GM12873 (cell line): ENCODE measurements around the gene ADGRG4.
"Not testable (repeated sequence)": the region's sequence is repeated elsewhere in the genome, so short reads cannot be mapped to it uniquely, and the experiment has no call there.

Source experiments
- TF ChIP-seq, protein P1 (sequence below): IDR thresholded peaks from 2 replicates; pipeline ENCODE4 v1.5.1; 2012; ENCODE audit warnings: low read depth, mild to moderate bottlenecking, moderate library complexity, low read length, control low read depth; ENCODE audit not compliant: insufficient read depth; ENCODE audit errors: missing control alignments

The ADGRG4 gene, protein sequence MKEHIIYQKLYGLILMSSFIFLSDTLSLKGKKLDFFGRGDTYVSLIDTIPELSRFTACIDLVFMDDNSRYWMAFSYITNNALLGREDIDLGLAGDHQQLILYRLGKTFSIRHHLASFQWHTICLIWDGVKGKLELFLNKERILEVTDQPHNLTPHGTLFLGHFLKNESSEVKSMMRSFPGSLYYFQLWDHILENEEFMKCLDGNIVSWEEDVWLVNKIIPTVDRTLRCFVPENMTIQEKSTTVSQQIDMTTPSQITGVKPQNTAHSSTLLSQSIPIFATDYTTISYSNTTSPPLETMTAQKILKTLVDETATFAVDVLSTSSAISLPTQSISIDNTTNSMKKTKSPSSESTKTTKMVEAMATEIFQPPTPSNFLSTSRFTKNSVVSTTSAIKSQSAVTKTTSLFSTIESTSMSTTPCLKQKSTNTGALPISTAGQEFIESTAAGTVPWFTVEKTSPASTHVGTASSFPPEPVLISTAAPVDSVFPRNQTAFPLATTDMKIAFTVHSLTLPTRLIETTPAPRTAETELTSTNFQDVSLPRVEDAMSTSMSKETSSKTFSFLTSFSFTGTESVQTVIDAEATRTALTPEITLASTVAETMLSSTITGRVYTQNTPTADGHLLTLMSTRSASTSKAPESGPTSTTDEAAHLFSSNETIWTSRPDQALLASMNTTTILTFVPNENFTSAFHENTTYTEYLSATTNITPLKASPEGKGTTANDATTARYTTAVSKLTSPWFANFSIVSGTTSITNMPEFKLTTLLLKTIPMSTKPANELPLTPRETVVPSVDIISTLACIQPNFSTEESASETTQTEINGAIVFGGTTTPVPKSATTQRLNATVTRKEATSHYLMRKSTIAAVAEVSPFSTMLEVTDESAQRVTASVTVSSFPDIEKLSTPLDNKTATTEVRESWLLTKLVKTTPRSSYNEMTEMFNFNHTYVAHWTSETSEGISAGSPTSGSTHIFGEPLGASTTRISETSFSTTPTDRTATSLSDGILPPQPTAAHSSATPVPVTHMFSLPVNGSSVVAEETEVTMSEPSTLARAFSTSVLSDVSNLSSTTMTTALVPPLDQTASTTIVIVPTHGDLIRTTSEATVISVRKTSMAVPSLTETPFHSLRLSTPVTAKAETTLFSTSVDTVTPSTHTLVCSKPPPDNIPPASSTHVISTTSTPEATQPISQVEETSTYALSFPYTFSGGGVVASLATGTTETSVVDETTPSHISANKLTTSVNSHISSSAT (N-terminal part only)

DNA sequence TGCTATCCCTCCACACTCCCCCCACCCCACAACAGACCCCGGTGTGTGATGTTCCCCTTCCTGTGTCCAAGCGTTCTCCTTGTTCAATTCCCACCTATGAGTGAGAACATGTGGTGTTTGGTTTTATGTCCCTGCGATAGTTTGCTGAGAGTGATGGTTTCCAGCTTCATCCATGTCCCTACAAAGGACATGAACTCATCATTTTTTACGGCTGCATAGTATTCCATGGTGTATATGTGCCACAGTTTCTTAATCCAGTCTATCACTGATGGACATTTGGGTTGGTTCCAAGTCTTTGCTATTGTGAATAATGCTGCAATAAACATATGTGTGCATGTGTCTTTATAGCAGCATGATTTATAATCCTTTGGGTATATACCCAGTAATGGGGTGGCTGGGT, at the start of gene ADGRG4:
TSS of gene ADGRG4 (plus strand) at position 243 of the 400 bp plus-strand sequence. CDS start 7,815 bp downstream, outside the sequence.
- TF ChIP-seq, protein P1, sequence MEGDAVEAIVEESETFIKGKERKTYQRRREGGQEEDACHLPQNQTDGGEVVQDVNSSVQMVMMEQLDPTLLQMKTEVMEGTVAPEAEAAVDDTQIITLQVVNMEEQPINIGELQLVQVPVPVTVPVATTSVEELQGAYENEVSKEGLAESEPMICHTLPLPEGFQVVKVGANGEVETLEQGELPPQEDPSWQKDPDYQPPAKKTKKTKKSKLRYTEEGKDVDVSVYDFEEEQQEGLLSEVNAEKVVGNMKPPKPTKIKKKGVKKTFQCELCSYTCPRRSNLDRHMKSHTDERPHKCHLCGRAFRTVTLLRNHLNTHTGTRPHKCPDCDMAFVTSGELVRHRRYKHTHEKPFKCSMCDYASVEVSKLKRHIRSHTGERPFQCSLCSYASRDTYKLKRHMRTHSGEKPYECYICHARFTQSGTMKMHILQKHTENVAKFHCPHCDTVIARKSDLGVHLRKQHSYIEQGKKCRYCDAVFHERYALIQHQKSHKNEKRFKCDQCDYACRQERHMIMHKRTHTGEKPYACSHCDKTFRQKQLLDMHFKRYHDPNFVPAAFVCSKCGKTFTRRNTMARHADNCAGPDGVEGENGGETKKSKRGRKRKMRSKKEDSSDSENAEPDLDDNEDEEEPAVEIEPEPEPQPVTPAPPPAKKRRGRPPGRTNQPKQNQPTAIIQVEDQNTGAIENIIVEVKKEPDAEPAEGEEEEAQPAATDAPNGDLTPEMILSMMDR, result not testable (repeated sequence)

DNA sequence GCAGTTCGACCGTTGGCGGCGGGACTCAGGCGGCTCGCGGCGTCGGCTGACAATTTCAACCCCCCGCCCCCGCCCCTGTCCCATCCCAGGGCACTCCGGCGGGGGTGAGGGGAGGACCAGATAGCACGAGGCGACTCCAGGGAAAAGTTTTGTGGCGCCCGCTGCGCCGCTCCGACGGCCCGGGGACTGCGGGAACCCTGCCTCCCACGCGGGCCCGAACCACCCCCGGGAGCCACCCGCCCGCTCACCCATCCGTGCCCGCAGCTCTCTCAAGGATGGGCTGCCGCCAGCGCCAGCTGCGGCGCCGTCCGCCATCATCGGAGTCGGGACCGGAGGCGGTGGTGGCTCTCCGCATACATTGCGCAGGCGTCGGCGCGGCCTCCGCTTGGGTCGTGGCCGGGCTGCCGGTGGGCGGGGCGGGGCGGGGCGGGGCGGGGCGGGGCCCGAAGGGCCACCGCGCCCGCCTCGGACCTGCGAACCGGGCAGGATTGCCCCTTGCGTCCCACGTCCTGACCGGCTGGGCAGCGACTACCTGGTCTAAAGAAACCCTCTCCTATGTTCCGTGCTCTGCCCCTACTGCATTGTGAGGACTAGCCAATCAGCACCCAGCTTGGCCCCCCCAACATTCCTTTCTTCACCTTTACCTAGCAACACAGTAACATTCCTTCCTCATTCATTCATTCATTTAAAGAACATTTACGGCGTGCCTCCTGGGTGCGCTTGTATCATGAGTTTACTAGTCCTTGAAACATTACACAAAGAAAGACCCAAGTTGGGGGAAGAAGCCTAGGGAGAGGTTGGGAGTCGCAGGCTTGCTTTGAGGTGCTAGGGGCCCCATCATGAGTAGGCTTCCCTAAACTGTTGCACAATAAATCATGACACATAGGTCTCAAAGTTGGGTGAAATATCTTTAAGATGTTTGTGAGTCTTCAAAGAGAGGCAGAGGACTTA, 49.4 kb upstream of the ADGRG4 start, which contains the start of gene MAP7D3:
TSS of gene MAP7D3 (minus strand) at position 360 of the 951 bp plus-strand sequence. CDS start at position 318, 42 bp downstream.
- TF ChIP-seq, protein P1, result no peak

DNA sequence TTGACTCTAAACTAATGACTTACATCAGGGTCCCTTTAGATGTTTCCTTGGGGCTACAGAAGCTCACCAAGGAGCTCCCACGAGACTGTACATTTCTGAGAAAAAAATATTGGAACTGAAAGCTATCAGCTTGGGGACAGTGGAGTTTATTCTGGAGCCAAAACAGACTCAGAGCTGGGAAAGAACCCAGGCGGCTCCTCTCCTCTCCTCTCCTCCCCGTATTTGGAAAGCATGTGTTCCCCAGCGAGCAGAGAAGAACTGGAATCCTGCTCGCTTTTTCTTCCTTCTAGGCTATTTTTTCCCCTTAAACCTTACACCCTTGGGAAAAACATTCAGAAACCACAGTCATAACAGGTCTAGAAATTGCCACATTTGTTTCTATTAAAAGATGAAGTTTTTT, 45.2 kb upstream of the ADGRG4 start:
- TF ChIP-seq, protein P1, result no peak

DNA sequence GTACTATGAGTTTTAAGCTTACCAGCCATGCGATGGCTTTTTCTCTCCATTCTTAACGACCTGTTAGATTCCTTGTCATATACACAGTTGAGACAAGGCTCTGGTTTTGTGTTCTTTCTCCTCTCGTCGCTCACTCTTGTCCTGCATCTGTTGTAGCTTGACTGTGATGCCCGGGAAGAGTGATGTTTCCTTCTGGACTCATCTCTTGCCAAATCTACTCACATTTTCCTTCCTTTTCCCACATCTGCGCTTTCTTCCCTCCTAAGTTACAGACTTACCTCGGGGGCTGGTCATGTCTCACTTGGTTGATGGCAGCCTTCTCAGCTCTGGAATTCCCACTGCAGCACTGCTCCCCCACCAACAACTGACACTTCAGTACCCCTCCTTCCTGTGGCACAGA, 44.7 kb upstream of the ADGRG4 start:
- TF ChIP-seq, protein P1, result no peak

DNA sequence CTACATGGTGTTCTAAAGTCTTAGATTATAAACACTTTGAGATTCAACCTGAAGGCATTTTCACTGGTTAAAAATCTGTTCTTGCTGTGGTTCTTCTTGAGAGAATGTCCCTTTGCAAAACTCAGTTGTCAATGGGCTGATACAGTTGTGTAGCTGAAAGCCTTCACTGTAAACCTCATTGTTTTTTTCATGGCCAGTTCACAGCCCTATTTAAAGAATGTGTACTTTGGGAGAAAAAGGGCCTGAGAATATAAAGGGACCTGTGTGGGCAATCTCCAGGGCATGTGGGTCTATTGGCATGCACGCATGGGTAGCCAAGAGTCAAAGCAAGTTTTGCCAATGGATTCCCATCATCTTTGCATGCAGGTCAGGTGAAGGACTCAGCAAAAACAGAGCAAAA, 41.8 kb upstream of the ADGRG4 start:
- TF ChIP-seq, protein P1, result no peak

DNA sequence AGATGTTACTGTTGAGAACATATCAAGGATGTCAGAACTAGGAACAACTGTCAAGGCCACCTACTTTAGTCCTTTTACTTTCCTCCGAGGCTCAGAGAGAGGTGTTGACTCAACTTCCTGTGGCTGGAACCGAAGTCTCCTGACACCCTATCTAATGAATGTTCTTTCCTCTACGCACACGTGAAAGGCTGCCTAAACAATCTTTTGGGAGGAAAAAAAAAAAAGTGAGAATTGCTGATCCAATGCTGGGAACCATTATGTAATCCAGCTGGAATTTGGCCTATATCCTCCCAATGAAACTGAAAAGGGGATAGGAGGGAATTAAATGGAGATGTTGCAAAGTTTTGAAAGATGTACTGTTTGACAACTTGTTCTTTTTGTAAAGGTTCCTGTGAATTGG, 41.2 kb upstream of the ADGRG4 start:
- TF ChIP-seq, protein P1, result no peak
